GM06990 (cell line): ENCODE results near the gene IGF1R.

Source experiments
- DNase-seq: peaks from one replicate; pipeline ENCODE4 v3.0.0-alpha.2; 2011; ENCODE audit not compliant: insufficient read length; ENCODE audit errors: extremely low read depth
- H3K27me3 ChIP-seq: replicated peaks from 2 replicates; pipeline ENCODE4 v1.6.0; 2011; ENCODE audit warnings: low read length; ENCODE audit not compliant: control insufficient read depth, insufficient read depth
- H3K36me3 ChIP-seq: 2 replicates; pipeline ENCODE4 v1.5.1; 2011; ENCODE audit warnings: low read length; ENCODE audit not compliant: control insufficient read depth, insufficient read depth
- H3K4me3 ChIP-seq: replicated peaks from 2 replicates; pipeline ENCODE4 v1.5.1; 2011; ENCODE audit warnings: low read depth, mild to moderate bottlenecking, control low read depth, low read length
- CTCF ChIP-seq: IDR thresholded peaks from 2 replicates; pipeline ENCODE4 v1.5.1; 2011; ENCODE audit warnings: low read length, control low read depth, mild to moderate bottlenecking, inconsistent platforms; ENCODE audit not compliant: insufficient read depth, poor library complexity, severe bottlenecking

Gene IGF1R

DNA sequence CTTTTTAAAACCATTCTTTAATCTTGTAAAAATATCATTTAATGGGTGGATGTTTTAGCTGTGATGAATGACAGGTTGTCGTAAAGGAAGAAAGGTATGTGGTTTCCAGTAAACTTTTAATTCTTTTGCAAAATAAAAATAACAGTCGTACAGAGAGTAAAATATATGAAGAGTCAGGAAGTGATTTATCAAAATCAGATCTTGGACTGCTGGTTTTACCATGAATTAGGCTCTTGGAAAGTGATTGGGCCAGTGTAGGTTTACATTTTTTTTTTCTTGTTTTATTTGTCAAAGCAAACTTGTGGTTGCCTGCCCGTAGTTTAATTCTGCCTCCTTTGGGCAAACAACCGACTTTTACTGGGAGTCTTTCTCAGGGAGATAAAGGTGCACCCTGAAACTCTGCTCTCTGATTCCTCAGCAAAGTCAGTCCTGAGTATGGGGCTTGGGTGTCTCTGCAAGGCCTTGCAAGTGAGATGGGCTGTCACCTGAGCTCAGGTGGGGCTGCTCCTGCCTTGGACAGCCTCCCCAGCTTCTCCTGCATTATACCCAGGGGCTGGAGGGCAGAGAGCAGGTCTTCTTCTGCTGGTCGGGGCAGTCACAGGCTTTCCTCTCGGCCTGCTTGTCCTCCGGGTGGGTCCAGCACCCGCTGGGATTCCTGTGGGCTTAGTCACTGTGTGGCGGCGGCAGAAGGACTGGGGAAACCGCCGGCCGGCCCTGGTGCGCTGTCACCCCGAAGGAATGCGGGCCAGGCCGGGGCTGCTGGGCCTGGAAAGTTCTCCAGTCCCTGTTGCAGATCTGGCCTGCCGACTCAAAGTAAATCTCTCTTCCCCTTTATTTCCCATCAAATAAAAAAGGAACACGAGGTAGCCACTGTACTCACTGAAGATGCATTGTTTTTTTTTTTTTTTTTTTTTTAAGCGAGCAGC is 79.0 kb downstream of the IGF1R start:
- H3K4me3 ChIP-seq: no peak overlapping the region
- H3K36me3 ChIP-seq: no peaks in the 10 kb centered on the region
- no peak for TF ChIP-seq CTCF
- no peaks in the 10 kb centered on the region for H3K27me3 ChIP-seq
- DNase-seq: no peak

GRCh38 chr15:98728082-98728810 is 79.9 kb downstream of the IGF1R start:
- no peak for DNase-seq
- H3K36me3 ChIP-seq: no peaks in the 10 kb centered on the region
- H3K4me3 ChIP-seq: no peak overlapping the region
- no peaks in the 10 kb centered on the region for H3K27me3 ChIP-seq
- TF ChIP-seq CTCF: no peak

DNA sequence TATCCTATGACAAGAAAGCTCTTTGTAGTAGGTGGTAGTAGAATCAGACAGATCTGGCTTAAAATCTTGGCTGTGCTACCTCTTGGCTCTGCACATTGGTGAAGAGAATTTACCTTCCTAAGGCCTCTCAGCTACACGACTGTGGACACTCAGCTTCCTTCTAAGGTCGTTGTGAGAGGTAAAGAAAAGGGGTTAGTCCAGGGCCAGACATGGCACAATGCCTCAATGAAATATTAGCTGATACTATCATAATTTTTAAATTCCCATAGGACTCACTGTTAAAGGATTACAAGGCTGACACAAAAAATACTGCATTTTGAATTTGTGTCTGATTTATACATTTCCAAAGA is 80.4 kb downstream of the IGF1R start:
- no peak for TF ChIP-seq CTCF
- Histone ChIP-seq H3K4me3 (no peak overlapping the region), H3K36me3 (no peaks in the 10 kb centered on the region), H3K27me3 (no peaks in the 10 kb centered on the region)
- no peak for DNase-seq

DNA sequence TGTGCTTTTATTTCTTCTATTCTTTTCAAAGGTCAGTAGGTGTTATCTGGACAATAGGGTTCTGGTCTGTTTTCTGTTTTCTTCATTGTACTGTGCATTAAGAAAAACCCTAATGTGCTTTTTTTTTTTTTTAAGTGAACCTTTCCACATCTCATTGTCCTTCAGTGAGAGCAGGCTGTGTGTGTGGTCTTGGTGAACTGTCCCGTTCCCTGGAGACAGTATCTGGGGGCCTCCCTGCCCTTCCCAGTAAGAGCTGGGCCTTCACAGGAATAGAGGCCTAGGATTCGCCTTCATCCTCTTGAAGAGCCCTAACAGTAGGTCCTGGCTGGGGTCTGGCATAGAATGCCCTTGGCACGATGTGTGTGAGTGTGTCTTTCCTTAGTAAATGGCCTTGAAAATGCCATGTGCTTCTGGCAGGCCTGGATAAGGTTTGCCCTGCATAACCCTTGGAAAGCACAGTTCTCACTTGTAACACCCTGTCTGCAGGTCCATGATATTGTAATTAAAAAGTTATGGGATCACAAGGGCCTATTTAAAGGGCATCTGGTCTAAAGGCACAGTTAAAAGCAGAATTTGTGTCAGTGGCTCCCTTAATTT is 81.2 kb downstream of the IGF1R start:
- no peak overlapping the region for H3K4me3 ChIP-seq
- TF ChIP-seq CTCF: no peak
- H3K27me3 ChIP-seq: no peaks in the 10 kb centered on the region
- no peaks in the 10 kb centered on the region for H3K36me3 ChIP-seq
- DNase-seq: no peak

GRCh38 chr15:98730860-98731711 is 82.7 kb downstream of the IGF1R start:
- no peak for DNase-seq
- H3K36me3 ChIP-seq: no peaks in the 10 kb centered on the region
- no peak for TF ChIP-seq CTCF
- H3K4me3 ChIP-seq: no peak overlapping the region
- no peaks in the 10 kb centered on the region for H3K27me3 ChIP-seq
